Measurements from ENCODE around the gene KRTAP21-3.
"Not testable (repeated sequence)": the region's sequence is repeated elsewhere in the genome, so short reads cannot be mapped to it uniquely, and the experiment has no call there.

KRTAP21-3 gene
- total RNA-seq, result 0 reads per million in 3 experiments

DNA sequence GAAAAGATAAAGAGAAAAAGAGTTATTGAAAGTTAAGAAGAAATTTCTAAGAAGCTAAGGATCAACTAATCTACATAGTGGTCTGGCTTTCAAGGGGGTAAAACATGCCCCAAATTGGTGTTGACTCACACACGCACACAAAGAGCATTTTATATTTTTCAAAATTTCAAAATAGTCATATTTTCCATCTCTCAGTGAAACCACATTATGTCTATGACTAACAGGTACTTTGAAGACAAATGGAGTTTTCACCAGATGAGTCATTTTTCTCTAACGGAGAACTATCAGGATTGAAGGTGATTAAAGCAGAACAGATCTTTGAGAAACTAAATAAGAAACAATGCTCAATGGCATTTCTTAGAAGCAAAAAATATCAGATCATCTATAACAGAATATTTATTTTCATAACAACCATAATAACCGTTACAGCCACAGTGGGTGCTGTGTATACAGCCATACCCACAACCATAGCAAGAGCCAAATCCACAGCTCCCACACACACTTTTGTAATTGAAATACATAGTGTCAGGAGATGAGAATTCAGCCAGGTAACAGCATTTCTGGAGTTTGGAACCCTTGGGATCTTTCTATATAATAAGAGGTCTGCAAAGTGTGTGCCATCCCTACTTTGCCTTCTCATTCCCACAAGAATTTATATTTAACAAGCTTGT lies at the start of gene KRTAP21-3:
KRTAP21-3 (minus strand) TSS at position 539 of the 671 bp plus-strand sequence; CDS start at position 521, 18 bp downstream.
- no peak for DNase-seq

DNA sequence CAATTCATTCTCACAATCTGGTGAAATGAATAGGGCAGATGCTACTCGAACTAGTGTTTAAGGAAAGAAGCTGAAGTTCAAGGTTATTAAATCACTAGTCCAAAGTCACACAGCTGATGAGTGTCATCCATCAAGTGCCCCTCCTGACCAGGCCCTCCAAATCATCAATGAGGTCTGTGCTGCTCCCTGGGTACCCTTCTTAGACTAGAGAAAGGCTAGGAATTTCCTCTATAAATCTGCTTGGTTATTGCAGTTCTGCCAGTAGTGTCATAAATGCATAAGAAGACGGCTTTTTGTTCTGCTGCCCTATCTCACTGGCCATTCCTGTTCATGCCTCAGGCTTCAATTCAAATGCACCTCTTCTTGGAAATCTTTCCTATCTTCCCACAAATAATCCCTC lies 42.2 kb upstream of the KRTAP21-3 start:
- DNase-seq, result no peak

- DNase-seq, result no peak
These were observed 39.7 kb upstream of the KRTAP21-3 start for GRCh38 chr21:30758306-30758705.

- DNase-seq, result not testable (repeated sequence)
These were observed 36.8 kb upstream of the KRTAP21-3 start, which contains the start of gene KRTAP21-1 for GRCh38 chr21:30755328-30755727. KRTAP21-1 (minus strand) TSS chr21:30755428; CDS start chr21:30755378, 50 bp downstream.

- DNase-seq, result no peak
These were observed 28.6 kb upstream of the KRTAP21-3 start, which contains the start of gene KRTAP21-2 for GRCh38 chr21:30747159-30747558. KRTAP21-2 (minus strand) TSS chr21:30747259; CDS start chr21:30747202, 57 bp downstream.

DNA sequence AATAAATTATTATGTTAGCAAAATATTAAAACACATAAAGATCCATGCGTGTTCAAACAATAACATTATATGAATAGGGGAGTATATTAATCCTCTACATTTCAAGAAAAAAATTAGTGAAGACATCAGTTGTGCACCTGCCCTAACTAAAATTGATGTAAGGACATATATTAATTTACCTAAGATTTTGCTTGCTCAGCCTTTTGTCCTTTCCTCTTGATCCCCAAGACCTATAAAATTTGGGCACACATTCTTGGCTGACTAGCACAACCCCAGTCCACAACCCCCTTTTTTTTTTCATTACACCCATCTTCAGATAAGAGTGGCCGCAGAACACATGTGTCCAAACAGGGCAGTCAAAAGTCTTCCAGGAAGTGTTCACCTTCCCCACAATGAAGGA lies 21.9 kb upstream of the KRTAP21-3 start:
- no peak for DNase-seq

GRCh38 chr21:30733026-30733425 lies 14.4 kb upstream of the KRTAP21-3 start:
- no peak for DNase-seq

DNA sequence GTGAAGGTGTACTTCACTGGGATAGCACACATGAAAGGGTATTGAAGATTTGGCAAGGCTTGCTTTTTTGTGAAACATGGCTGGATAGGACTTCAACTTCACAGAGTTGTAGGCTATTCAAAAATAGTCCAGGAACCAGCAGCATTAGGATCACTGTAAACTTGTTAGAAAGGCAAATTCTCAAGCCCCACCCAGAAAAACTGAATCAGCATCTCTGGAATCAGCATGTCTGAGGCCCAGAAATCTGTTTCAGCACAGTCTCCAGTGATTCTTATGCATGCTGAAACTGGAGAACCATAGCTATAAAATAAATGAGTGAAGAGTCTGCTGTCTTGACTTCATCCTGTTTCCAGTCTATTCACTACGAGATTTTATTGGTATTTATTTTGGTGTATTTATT lies 8.1 kb upstream of the KRTAP21-3 start:
- no peak for DNase-seq

DNA sequence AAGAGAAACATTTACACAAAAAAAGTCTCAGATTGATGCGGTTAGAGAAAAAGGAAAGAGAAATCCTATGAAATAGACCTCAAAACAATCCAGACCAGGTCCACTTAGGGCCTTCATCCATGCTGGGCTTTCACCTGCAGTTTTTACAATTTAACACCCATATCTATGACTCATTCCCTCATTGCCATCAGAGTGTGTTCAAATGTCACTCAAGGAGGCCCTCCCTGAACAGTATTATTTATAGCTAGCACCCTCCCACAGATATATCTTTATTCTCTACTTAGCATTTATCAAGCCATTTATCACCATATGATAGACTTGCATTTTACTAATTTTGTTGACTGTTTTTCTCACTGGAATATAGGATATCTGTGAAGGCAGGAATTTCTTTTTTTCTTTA lies 824 bp upstream of the KRTAP21-3 start:
- DNase-seq, result no peak

- no peak for DNase-seq
These were observed 1.5 kb downstream of the KRTAP21-3 start for GRCh38 chr21:30717105-30717504.

GRCh38 chr21:30714946-30715345 lies 3.6 kb downstream of the KRTAP21-3 start:
- DNase-seq, result no peak

GRCh38 chr21:30714456-30714855 lies 4.1 kb downstream of the KRTAP21-3 start:
- DNase-seq, result no peak

GRCh38 chr21:30713766-30714165 lies 4.8 kb downstream of the KRTAP21-3 start:
- no peak for DNase-seq

GRCh38 chr21:30710499-30710898 lies 8.1 kb downstream of the KRTAP21-3 start:
- no peak for DNase-seq

GRCh38 chr21:30707409-30707808 lies 11.2 kb downstream of the KRTAP21-3 start:
- no peak for DNase-seq

DNA sequence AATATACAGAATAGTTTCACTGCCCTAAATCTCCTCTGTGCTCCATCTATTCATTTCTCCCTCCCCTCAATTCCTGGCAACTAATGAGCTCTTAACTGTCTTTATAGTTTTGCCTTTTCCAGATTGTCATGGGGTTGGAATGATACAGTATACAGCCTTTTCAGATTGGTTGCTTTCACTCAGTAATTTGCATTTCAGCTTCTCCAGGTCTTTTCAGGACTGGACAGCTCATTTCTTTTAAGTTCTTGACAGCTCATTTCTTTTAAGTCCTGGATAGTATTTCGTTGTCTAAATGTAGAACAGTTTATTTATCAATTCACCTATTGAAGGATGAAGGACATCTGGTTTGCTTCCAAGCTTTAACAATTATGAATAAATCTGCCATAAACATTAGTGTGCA lies 22.6 kb downstream of the KRTAP21-3 start:
- DNase-seq, result no peak

DNA sequence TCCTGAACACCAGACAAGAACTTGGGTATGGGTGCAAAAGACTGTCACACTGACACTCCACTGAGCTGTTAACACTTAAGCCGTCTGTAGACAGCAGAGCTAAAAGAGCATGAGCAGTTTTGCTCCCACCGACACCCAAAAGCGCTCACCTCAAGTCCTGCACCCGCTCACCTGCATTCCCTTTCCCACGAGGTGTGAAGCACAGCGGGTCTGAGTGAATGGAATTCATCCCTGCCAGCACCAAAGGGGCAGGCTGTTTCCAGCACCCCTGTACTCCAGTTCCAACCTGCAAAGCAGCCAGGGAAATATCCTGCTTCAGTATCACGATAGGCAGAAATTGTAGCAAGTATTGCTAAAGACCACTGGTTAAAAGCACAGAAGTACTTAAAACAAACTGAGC lies 28.8 kb downstream of the KRTAP21-3 start:
- DNase-seq, result no peak

DNA sequence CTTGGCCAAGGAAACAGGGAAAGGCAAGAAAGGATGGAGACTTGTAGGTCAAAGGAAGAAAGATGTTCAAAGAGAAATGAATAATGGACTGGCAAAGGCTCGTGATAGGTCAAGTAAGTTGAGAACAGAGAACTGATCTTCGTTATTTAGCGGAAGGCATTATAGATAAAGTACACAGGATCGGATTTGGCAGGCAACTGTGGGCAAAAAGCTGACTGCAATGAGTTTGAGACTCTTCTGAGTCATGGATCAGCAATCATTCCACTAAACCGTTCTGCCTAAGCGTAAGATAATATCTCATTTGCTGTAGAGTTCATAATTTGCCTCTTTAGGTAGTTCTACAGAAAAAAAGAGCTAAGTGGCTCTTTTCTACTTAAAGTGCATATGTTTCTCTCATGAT lies 34.1 kb downstream of the KRTAP21-3 start:
- no peak for DNase-seq

DNA sequence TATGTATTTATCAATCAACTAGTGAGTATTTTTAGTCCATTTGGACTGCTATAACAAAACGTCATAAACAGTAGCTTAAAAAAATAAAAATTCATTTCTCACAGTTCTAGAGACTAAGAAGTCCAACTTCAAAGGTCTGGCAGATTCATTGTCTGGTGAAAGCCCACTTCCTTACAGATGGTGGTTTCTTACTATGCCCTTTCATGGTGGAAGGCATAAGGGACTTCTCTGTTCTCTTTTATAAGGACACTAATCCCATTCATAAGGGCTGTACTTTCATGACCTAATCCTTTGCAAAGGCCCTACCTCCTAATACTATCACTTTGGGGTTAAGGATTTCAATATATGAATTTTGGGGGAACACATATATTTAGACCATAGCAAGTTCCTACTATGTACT lies 38.0 kb downstream of the KRTAP21-3 start:
- no peak for DNase-seq

DNA sequence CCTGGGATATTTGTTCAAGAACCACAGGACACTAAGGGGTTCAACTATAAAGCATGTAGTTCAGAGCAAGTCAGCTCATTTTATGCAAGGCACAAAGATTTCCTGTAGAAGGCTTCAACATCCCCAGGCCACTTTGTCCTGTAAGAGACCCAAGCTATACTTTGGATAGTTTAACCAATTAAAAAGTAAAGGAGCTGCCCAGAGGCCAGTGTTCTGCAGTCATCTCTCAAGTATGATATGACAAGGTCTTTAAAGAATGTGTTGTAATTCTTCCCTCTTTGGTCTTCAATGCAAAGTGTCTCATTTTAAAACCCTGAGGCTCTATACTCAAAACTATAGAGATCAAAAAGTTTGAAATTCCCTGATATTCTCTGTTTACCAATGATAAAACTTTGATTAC lies 41.8 kb downstream of the KRTAP21-3 start:
- DNase-seq, result no peak

- DNase-seq, result no peak
These were observed 44.3 kb downstream of the KRTAP21-3 start for GRCh38 chr21:30674312-30674711.

DNA sequence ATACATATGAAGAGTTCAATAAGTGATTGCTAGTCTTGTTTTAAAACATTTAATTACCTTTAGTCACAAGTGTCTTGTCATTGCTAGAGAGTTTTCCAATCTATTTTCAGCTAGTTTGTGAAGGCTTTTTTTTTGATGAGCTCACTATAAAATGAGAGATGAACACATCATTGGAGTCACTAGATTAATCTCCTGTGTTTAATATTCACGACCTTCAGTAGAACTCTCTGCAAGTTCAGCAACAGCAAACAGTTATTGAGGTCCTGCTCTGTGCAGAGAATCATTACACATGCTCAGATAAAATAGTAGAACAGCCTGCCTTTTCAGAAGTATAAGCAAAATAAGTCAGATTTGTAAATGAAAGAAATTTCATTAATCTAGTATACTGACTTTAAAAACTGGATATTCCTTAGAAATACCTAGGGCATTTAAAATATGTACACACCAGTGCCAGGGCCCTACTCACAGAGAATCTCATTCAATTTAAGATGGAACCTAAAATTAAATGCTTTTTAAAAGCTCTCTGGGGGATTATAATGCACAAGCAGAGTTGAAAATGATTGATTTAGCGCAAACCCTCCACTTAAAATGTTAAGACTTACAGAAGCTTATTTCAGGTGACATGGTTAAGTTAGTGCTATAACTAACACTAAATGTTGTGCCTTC lies 45.5 kb downstream of the KRTAP21-3 start:
- DNase-seq, result no peak

DNA sequence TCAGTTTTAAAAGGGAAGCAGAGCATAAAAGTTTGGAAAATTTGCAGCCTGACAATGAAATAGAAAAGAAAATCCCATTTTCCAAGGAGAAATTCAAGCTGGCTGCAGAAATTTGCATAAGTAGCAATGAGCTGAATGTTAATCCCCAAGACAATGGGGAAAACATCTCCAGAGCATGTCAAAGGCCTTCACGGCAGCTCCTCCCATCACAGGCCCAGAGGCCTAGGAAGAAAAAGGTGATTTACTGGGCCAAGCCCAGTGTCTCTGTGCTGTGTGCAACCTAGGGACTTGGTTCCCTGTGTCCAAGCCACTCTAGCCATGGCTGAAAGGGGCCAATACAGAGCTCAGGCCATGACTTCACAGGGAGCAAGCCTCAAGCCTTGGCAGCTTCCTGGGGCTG lies 49.8 kb downstream of the KRTAP21-3 start:
- no peak for DNase-seq
